ENCODE data around the gene POLN.
"Not testable (repeated sequence)": the region's sequence is repeated elsewhere in the genome, so short reads cannot be mapped to it uniquely, and the experiment has no call there.

Gene POLN

GRCh38 chr4:2163311-2163821 lies 78.6 kb downstream of the POLN start:
- DNase-seq (ENCODE audit: low read depth) = no peak

- not testable (repeated sequence) for DNase-seq (ENCODE audit: low read depth)
These were observed 80.7 kb downstream of the POLN start for GRCh38 chr4:2161092-2161703.

- DNase-seq (ENCODE audit: low read depth) = no peak
These were observed 82.0 kb downstream of the POLN start for GRCh38 chr4:2159931-2160330.

GRCh38 chr4:2155246-2155645 lies 86.7 kb downstream of the POLN start:
- no peak for DNase-seq (ENCODE audit: low read depth)

GRCh38 chr4:2154215-2154740 lies 87.6 kb downstream of the POLN start:
- DNase-seq (ENCODE audit: low read depth) = no peak

- no peak for DNase-seq (ENCODE audit: low read depth)
These were observed 90.4 kb downstream of the POLN start for GRCh38 chr4:2151544-2151943.

- no peak for DNase-seq (ENCODE audit: low read depth)
These were observed 91.8 kb downstream of the POLN start for GRCh38 chr4:2150076-2150475.

GRCh38 chr4:2142630-2143427 lies 99.1 kb downstream of the POLN start:
- DNase-seq (ENCODE audit: low read depth) = no peak

- no peak for DNase-seq (ENCODE audit: low read depth)
These were observed 100.0 kb downstream of the POLN start for GRCh38 chr4:2141762-2142451.

GRCh38 chr4:2141022-2141761 lies 100.7 kb downstream of the POLN start:
- no peak for DNase-seq (ENCODE audit: low read depth)

GRCh38 chr4:2138846-2139500 lies 102.9 kb downstream of the POLN start:
- DNase-seq (ENCODE audit: low read depth) = no peak

GRCh38 chr4:2136726-2137125 lies 105.2 kb downstream of the POLN start:
- DNase-seq (ENCODE audit: low read depth) = no peak

- DNase-seq (ENCODE audit: low read depth) = no peak
These were observed 106.8 kb downstream of the POLN start for GRCh38 chr4:2135083-2135482.

- no peak for DNase-seq (ENCODE audit: low read depth)
These were observed 109.5 kb downstream of the POLN start for GRCh38 chr4:2132438-2132837.

- no peak for DNase-seq (ENCODE audit: low read depth)
These were observed 114.2 kb downstream of the POLN start for GRCh38 chr4:2127609-2128332.

GRCh38 chr4:2126309-2127043 lies 115.4 kb downstream of the POLN start:
- DNase-seq (ENCODE audit: low read depth) = no peak

- no peak for DNase-seq (ENCODE audit: low read depth)
These were observed 116.1 kb downstream of the POLN start for GRCh38 chr4:2125831-2126230.

GRCh38 chr4:2125023-2125422 lies 116.9 kb downstream of the POLN start:
- no peak for DNase-seq (ENCODE audit: low read depth)

GRCh38 chr4:2116687-2117400 lies 125.1 kb downstream of the POLN start:
- no peak for DNase-seq (ENCODE audit: low read depth)

Measured in HS-27A (cell line).